Stimulated activated CD4-positive, alpha-beta T cell treated with anti-CD3 and anti-CD28 coated beads, Interleukin-4, amount 100 ng/mL, for 24 hours (primary cell): Measurements from ENCODE around the gene PADI4.
"Not testable (repeated sequence)": the region's sequence is repeated elsewhere in the genome, so short reads cannot be mapped to it uniquely, and the experiment has no call there.

ENCODE experiments used
- DNase-seq: peaks from one replicate; pipeline ENCODE4 v3.0.0-alpha.2; 2020

PADI4 gene

GRCh38 chr1:17314491-17314971 lies 6.5 kb downstream of the PADI4 start:
- no peak for DNase-seq

- DNase-seq = no peak
Measured at GRCh38 chr1:17315542-17316130, 7.6 kb downstream of the PADI4 start.

- no peak for DNase-seq
Measured at GRCh38 chr1:17316704-17317103, 8.7 kb downstream of the PADI4 start.

GRCh38 chr1:17318262-17318661 lies 10.3 kb downstream of the PADI4 start:
- no peak for DNase-seq

- no peak for DNase-seq
Measured at GRCh38 chr1:17319561-17320350, 11.8 kb downstream of the PADI4 start.

GRCh38 chr1:17321857-17322390 lies 13.9 kb downstream of the PADI4 start:
- DNase-seq = not testable (repeated sequence)

GRCh38 chr1:17328855-17329254 lies 20.9 kb downstream of the PADI4 start:
- DNase-seq = no peak

GRCh38 chr1:17329610-17330009 lies 21.6 kb downstream of the PADI4 start:
- DNase-seq = no peak

- no peak for DNase-seq
Measured at GRCh38 chr1:17330856-17331255, 22.9 kb downstream of the PADI4 start.

GRCh38 chr1:17333081-17333480 lies 25.1 kb downstream of the PADI4 start:
- DNase-seq = no peak

GRCh38 chr1:17335821-17336710 lies 28.1 kb downstream of the PADI4 start:
- DNase-seq = peak; percentile 67

- DNase-seq = no peak
Measured at GRCh38 chr1:17338706-17339493, 30.9 kb downstream of the PADI4 start.

- no peak for DNase-seq
Measured at GRCh38 chr1:17339521-17339920, 31.5 kb downstream of the PADI4 start.

GRCh38 chr1:17340358-17340757 lies 32.4 kb downstream of the PADI4 start:
- DNase-seq = no peak

GRCh38 chr1:17342014-17342441 lies 34.0 kb downstream of the PADI4 start:
- no peak for DNase-seq

GRCh38 chr1:17345506-17345905 lies 37.5 kb downstream of the PADI4 start:
- not testable (repeated sequence) for DNase-seq

- no peak for DNase-seq
Measured at GRCh38 chr1:17346046-17346789, 38.2 kb downstream of the PADI4 start.

- DNase-seq = no peak
Measured at GRCh38 chr1:17347769-17348592, 40.0 kb downstream of the PADI4 start.

- DNase-seq = no peak
Measured at GRCh38 chr1:17348593-17349234, 40.7 kb downstream of the PADI4 start.

GRCh38 chr1:17350083-17350482 lies 42.1 kb downstream of the PADI4 start:
- no peak for DNase-seq
